ENCODE data around the gene LRP1B. TPM values are rescaled to one million over a fixed set of nuclear protein-coding genes. Genes with fewer than 3 reads are reported as not detected.

The LRP1B gene
- total and polyA plus RNA-seq, 5 experiments from 2014 or later, result not detected

GRCh38 chr2:141698500-141698899 is 432.3 kb downstream of the LRP1B start:
- H3K27ac Mint-ChIP-seq, result no peak overlapping the region
- H3K36me3 Mint-ChIP-seq, result no peaks in the 10 kb centered on the region
- POLR2A ChIA-PET, result no interaction called here
- peaks cover 0 to 12% (median 0%) of the 10 kb centered on the region in 9 donors for H3K9me3 Mint-ChIP-seq
- DNase-seq (no peak), ATAC-seq (no peak)
- no peaks in the 10 kb centered on the region for H3K4me1 Mint-ChIP-seq
- no peaks in the 10 kb centered on the region for H3K27me3 Mint-ChIP-seq
- H3K4me3 Mint-ChIP-seq, result no peak overlapping the region

DNA sequence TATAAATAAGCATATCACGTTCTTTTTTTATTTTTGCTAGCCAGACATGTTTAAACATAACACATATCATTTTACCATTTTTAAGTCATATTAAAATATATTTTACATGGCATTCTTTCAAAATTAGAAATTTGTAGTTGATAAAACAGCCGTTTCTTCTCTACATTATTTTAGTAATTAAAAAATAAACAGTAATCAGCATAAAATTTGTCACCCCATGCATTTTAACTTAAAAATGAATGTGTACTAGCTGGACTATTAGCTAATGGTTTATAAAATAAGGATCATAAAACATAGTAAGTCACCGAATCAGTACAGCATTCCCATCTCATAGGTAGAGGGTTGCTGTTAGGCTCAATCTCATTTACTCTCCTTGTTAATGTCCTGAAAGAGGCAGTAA is 433.8 kb downstream of the LRP1B start:
- ATAC-seq (no peak), DNase-seq (no peak)
- POLR2A ChIA-PET, result no interaction called here
- H3K4me3 Mint-ChIP-seq, result no peak overlapping the region
- H3K9me3 Mint-ChIP-seq, result peaks cover 0 to 19% (median 3%) of the 10 kb centered on the region in 9 donors
- no peaks in the 10 kb centered on the region for H3K36me3 Mint-ChIP-seq
- no peaks in the 10 kb centered on the region for H3K27me3 Mint-ChIP-seq
- H3K27ac Mint-ChIP-seq, result no peak overlapping the region
- no peaks in the 10 kb centered on the region for H3K4me1 Mint-ChIP-seq

DNA sequence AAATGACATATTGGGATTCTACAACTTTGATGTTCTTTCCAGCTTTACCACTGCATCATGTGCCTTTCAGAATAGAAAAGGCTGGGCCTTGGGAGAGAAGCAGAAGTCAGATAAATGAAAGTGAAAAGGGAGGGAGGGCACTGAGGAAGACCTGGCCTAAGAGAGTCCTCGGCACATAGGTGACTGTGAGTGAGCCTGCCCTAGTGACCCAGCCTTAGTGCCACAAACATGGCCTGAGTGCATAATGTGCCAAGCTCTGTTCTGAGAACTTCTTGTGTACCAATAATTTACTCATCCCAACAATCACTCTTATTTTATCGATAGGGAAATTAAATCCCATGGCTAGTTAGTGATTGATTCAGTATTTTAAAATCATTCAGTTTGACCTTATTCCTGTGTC is 436.6 kb downstream of the LRP1B start:
- H3K9me3 Mint-ChIP-seq, result peaks cover 0 to 16% (median 3%) of the 10 kb centered on the region in 9 donors
- H3K4me3 Mint-ChIP-seq, result no peak overlapping the region
- H3K36me3 Mint-ChIP-seq, result no peaks in the 10 kb centered on the region
- H3K27me3 Mint-ChIP-seq, result no peaks in the 10 kb centered on the region
- DNase-seq (no peak), ATAC-seq (no peak)
- POLR2A ChIA-PET, result no interaction called here
- no peaks in the 10 kb centered on the region for H3K4me1 Mint-ChIP-seq
- no peak overlapping the region for H3K27ac Mint-ChIP-seq

- DNase-seq (no peak), ATAC-seq (no peak)
- no peaks in the 10 kb centered on the region for H3K36me3 Mint-ChIP-seq
- no peak overlapping the region for H3K27ac Mint-ChIP-seq
- POLR2A ChIA-PET, result no interaction called here
- peaks cover 0 to 16% (median 3%) of the 10 kb centered on the region in 9 donors for H3K9me3 Mint-ChIP-seq
- no peaks in the 10 kb centered on the region for H3K4me1 Mint-ChIP-seq
- no peak overlapping the region for H3K4me3 Mint-ChIP-seq
- no peaks in the 10 kb centered on the region for H3K27me3 Mint-ChIP-seq
Measured at GRCh38 chr2:141692829-141693228, 438.0 kb downstream of the LRP1B start.

DNA sequence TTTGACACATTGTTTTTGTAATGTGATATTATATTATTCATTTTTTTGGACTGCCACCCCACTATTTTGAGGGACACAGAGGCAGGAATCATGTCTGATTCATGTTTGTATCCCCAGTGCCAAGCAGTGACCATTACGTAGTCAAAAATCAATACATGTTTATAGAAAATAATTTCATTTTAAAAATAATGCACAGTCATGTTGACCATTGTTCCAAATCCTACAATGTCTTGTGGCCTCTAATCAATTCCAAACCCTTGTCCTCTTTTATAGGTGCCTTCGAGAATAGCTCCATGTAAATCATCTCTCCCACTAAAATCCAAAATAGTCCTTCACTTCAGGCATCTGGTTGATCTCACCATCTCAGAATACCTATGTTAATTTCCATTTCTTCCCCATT is 454.7 kb downstream of the LRP1B start:
- no peak overlapping the region for H3K4me3 Mint-ChIP-seq
- H3K27me3 Mint-ChIP-seq, result no peaks in the 10 kb centered on the region
- H3K36me3 Mint-ChIP-seq, result no peaks in the 10 kb centered on the region
- H3K4me1 Mint-ChIP-seq, result no peaks in the 10 kb centered on the region
- peaks cover 0 to 12% (median 7%) of the 10 kb centered on the region in 9 donors for H3K9me3 Mint-ChIP-seq
- POLR2A ChIA-PET, result no interaction called here
- ATAC-seq (no peak), DNase-seq (no peak)
- no peak overlapping the region for H3K27ac Mint-ChIP-seq

GRCh38 chr2:141666191-141666590 is 464.6 kb downstream of the LRP1B start:
- H3K4me3 Mint-ChIP-seq, result no peak overlapping the region
- no peak overlapping the region for H3K27ac Mint-ChIP-seq
- H3K27me3 Mint-ChIP-seq, result no peaks in the 10 kb centered on the region
- DNase-seq (no peak), ATAC-seq (no peak)
- POLR2A ChIA-PET, result no interaction called here
- no peaks in the 10 kb centered on the region for H3K36me3 Mint-ChIP-seq
- H3K9me3 Mint-ChIP-seq, result peaks cover 0 to 59% (median 10%) of the 10 kb centered on the region in 9 donors
- H3K4me1 Mint-ChIP-seq, result no peaks in the 10 kb centered on the region

DNA sequence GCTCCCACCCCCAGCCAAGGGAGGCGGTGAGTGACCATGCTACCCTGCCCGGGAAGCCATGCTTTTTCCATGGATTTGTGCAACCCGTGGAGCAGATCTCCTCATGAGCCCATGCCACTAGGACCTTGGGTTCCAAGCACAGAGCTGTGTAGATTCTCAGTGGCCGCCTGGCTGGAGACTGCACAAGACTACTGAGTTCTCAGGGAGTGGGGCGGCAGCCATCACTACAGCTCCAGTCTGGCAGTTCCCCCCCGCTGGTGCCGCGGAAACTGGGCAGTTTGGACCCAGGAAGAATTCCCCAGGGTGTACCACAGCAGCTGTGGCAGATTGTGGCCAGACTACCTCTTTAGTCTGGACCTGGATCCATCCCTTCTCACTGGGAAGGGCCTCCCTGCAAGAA is 470.6 kb downstream of the LRP1B start:
- POLR2A ChIA-PET, result no interaction called here
- H3K36me3 Mint-ChIP-seq, result no peaks in the 10 kb centered on the region
- DNase-seq (no peak), ATAC-seq (no peak)
- no peaks in the 10 kb centered on the region for H3K4me1 Mint-ChIP-seq
- no peak overlapping the region for H3K4me3 Mint-ChIP-seq
- no peak overlapping the region for H3K27ac Mint-ChIP-seq
- H3K27me3 Mint-ChIP-seq, result no peaks in the 10 kb centered on the region
- H3K9me3 Mint-ChIP-seq, result peaks cover 4 to 37% (median 9%) of the 10 kb centered on the region in 9 donors

- no peaks in the 10 kb centered on the region for H3K36me3 Mint-ChIP-seq
- DNase-seq (no peak), ATAC-seq (no peak)
- no peak overlapping the region for H3K27ac Mint-ChIP-seq
- H3K9me3 Mint-ChIP-seq, result peaks cover 0 to 19% (median 2%) of the 10 kb centered on the region in 9 donors
- no peak overlapping the region for H3K4me3 Mint-ChIP-seq
- POLR2A ChIA-PET, result no interaction called here
- no peaks in the 10 kb centered on the region for H3K4me1 Mint-ChIP-seq
- no peaks in the 10 kb centered on the region for H3K27me3 Mint-ChIP-seq
Measured at GRCh38 chr2:141654311-141654710, 476.5 kb downstream of the LRP1B start.

DNA sequence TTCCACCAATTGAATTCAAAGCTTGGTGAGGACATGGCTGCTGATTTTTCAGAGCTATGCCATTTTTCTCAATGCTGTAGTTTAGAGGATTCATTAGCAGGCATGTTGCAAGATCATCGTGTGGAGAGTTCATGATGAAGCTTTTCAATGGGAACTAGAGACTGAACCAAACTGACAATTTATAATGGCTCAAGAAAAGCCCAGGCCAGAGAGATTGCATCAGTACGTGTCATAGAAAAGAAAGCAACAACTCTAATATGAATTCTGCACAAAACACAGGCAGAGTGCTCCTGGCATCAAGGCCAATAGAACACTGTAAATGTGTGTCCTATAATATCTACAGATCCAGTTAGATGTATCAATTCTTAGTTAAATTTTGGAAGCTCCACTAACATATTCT is 477.6 kb downstream of the LRP1B start:
- Mint-ChIP-seq H3K4me3 (no peak overlapping the region), H3K4me1 (no peaks in the 10 kb centered on the region), H3K36me3 (no peaks in the 10 kb centered on the region), H3K27me3 (no peaks in the 10 kb centered on the region), H3K9me3 (peaks cover 0 to 18% (median 1%) of the 10 kb centered on the region in 9 donors), H3K27ac (no peak overlapping the region)
- ATAC-seq (no peak), DNase-seq (no peak)
- POLR2A ChIA-PET, result no interaction called here

DNA sequence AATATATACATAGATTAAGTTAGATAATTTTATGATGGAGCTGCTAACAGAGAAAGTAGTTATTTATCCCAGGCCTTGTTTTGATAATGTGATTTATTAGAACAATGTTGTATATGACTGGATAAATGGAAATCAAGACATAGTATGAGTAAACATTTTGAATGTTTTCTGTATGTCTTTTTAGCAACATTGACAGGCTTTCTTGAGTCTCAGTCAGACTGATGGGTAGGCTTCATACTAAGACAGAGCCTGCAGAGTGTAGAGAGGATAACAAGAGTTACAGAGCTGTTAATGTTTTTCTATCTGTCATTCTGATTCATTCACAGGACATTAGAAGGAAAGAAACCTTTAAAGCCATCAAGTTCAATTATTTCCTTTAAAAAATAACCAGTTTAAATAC is 478.5 kb downstream of the LRP1B start:
- DNase-seq (no peak), ATAC-seq (no peak)
- Mint-ChIP-seq H3K9me3 (peaks cover 0 to 18% (median 1%) of the 10 kb centered on the region in 9 donors), H3K4me3 (no peak overlapping the region), H3K27me3 (no peaks in the 10 kb centered on the region), H3K36me3 (no peaks in the 10 kb centered on the region), H3K27ac (no peak overlapping the region), H3K4me1 (no peaks in the 10 kb centered on the region)
- POLR2A ChIA-PET, result no interaction called here

DNA sequence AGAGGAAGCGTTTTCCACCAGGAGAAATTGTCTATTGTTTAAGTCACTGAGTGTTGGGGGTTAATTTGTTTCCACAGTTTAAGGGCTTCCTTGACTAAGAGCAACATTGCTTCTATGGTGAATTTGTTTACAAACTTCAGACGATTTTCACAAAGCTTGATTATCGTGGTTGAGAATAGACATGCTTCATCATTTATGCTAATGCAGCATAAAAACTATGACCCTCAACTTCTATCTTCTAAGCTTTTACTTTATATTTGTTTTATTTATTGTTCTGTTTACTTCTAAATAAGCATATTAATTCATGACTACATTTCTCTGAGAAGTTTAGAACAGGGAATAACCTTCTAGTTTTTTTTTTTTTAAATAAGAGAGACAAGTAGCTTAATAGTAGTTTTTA is 483.5 kb downstream of the LRP1B start:
- no peaks in the 10 kb centered on the region for H3K36me3 Mint-ChIP-seq
- peaks cover 0 to 20% (median 6%) of the 10 kb centered on the region in 9 donors for H3K9me3 Mint-ChIP-seq
- no peak for DNase-seq
- ATAC-seq, result no peak
- POLR2A ChIA-PET, result no interaction called here
- no peaks in the 10 kb centered on the region for H3K27me3 Mint-ChIP-seq
- H3K4me3 Mint-ChIP-seq, result no peak overlapping the region
- H3K27ac Mint-ChIP-seq, result no peak overlapping the region
- no peaks in the 10 kb centered on the region for H3K4me1 Mint-ChIP-seq

DNA sequence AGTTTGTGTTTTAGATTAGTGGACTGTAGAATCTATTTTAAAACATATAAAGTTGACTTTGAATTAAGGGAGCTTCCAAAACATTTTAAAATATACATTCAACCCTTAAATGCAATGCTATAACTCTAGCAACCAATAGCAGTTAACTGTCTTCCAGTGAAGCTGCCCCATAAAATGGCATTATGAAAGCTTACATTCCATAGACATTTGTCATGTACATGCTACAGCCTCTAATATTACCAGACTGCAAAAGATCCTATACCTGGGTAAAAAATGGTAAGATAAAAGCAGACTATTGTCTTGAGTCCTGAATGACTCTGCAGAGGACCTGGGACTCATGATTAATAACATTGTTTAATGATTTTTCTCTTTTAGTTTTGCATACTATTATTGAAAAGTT is 489.4 kb downstream of the LRP1B start:
- POLR2A ChIA-PET, result no interaction called here
- Mint-ChIP-seq H3K9me3 (peaks cover 0 to 12% (median 1%) of the 10 kb centered on the region in 9 donors), H3K27me3 (no peaks in the 10 kb centered on the region), H3K4me1 (no peaks in the 10 kb centered on the region), H3K27ac (no peak overlapping the region), H3K36me3 (no peaks in the 10 kb centered on the region), H3K4me3 (no peak overlapping the region)
- no peak for DNase-seq
- no peak for ATAC-seq

GRCh38 chr2:141639809-141640208 is 491.0 kb downstream of the LRP1B start:
- no peak for DNase-seq
- Mint-ChIP-seq H3K4me3 (no peak overlapping the region), H3K9me3 (peaks cover 0 to 21% (median 4%) of the 10 kb centered on the region in 9 donors), H3K27me3 (no peaks in the 10 kb centered on the region), H3K27ac (no peak overlapping the region), H3K36me3 (no peaks in the 10 kb centered on the region), H3K4me1 (no peaks in the 10 kb centered on the region)
- POLR2A ChIA-PET, result no interaction called here
- no peak for ATAC-seq

DNA sequence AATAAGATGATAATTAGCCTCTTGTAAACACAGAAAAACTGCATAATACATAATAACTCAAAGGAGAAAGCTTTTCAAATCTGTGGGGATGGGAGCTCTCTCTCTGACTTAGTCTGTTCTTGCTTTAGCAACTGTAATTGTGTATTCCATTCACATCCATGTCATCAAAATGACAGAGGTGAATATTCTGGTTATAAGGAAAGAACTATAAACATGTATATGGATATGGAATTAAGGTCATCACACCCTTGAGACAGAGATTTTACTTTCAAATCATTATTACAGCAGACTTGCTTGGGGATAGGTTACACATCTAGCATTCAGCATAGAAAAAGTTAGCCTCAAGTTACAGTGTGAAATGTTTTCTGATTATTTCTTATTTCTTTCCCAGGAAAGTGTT is 497.7 kb downstream of the LRP1B start:
- no peaks in the 10 kb centered on the region for H3K27me3 Mint-ChIP-seq
- H3K27ac Mint-ChIP-seq, result no peak overlapping the region
- no peaks in the 10 kb centered on the region for H3K4me1 Mint-ChIP-seq
- POLR2A ChIA-PET, result no interaction called here
- no peak overlapping the region for H3K4me3 Mint-ChIP-seq
- H3K9me3 Mint-ChIP-seq, result peaks cover 0 to 11% (median 4%) of the 10 kb centered on the region in 9 donors
- ATAC-seq (no peak), DNase-seq (no peak)
- H3K36me3 Mint-ChIP-seq, result no peaks in the 10 kb centered on the region
